KBM-7 (cell line): ENCODE data around the gene EDAR.

Experiments
- DNase-seq: peaks from one replicate; pipeline ENCODE4 v3.0.0-alpha.2; 2015
- in situ Hi-C: fragments of 300-500 bp; cut with MboI; formaldehyde crosslinking; loops from 2 replicates; pipeline ENCODE4 v1.14.3; 2020; ENCODE audit warnings: low sequenced_read_pairs, low pct_unique_long_range_greater_than_20kb, mixed read lengths

The EDAR gene

DNA sequence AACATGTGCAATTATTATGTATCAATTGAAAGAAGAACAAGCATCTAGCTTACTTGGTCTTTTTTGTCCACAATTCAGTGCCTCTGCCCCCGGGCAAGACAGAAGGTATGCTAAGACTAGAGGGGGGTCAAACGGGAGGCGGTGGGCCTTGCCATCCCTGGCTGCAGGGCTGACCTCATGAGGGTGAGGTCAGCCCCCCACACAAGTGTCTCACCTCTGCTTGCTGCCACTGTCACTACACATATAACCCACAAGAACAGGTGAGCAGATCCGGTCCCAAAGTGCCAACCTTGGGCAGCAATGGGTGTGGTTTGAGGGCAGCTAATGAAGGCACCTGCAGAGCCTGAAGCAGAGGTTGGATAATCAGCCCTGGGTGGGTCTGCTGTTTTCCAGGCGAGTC, 71.5 kb downstream of the EDAR start:
- in situ Hi-C loops = no loop called here
- DNase-seq = no peak

DNA sequence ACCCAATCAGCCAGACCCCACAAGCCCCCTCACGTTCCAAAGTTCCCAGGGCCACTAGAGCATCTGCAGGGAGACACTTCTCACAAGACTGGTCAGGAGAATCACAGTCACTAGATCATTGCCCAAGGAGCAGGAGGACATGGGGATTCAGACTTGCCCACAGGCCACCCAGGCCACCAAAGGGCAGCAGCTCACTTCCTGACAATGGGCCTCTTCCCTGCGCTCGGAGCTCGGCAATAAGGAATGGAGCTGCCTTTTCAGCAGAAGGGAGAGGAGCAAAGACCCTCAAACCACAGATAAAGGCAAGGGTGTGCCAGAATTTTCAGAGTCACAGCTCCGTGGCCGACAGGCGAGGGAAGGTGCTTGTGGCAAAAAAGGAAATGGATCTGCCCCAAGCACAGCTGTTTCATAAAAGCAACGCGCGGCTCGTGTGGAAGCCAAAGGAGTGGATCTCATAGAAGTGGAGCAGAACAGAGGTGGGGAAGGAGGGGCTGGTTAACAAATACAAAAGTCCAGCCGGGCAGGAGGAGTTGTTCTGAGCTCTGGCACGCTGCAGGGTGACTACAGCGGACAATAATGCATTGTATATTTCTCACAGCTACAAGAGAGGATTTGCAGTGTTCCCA, 72.1 kb downstream of the EDAR start:
- in situ Hi-C loops = no loop called here
- no peak for DNase-seq

DNA sequence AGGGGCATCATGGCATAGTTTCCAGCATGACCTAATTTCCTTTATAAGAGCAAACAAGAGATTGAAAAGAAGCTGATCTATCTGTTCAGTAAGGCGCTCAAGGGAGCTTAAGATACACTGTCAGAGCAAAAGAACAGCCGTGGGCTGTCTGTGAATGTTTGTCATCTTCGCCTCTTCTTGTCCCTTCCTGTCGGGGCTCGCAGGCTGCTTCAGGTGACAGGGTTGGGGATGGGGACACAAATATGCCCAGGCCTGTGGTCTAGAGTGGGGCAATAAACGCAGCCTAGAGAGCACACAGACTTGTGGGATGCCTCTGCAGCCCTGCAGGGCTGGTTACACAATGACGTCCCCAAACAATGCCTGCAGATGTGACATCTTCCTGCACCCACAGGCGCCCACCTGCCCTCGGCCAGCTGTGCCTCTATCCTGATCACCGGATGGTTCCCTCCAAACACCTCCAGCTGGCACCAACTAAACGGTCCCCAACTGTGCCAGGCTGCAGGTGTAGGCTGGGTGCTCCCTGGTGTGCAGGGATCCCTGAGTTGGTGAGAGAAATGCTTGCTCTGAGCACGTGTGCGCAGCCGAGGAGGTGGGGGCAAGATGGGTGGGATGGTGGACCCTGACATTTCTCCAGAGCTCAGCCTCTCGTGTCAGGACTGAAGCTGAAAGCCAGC, 72.8 kb downstream of the EDAR start:
- in situ Hi-C loops = no loop called here
- DNase-seq = no peak

DNA sequence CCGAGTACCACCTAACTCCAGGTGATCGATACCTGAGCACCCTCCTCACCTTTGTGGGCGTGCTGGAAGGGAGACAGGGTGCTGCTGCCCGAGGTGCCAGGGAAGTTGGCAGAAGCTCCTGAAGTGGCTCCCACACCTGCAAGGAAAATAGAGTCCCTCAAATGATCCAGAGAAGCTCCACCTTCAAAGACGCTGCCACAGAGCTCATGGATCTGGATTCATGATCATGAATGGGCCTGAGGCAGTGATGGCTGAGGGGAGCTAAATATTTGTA, 76.5 kb downstream of the EDAR start:
- in situ Hi-C loops = no loop called here
- no peak for DNase-seq

DNA sequence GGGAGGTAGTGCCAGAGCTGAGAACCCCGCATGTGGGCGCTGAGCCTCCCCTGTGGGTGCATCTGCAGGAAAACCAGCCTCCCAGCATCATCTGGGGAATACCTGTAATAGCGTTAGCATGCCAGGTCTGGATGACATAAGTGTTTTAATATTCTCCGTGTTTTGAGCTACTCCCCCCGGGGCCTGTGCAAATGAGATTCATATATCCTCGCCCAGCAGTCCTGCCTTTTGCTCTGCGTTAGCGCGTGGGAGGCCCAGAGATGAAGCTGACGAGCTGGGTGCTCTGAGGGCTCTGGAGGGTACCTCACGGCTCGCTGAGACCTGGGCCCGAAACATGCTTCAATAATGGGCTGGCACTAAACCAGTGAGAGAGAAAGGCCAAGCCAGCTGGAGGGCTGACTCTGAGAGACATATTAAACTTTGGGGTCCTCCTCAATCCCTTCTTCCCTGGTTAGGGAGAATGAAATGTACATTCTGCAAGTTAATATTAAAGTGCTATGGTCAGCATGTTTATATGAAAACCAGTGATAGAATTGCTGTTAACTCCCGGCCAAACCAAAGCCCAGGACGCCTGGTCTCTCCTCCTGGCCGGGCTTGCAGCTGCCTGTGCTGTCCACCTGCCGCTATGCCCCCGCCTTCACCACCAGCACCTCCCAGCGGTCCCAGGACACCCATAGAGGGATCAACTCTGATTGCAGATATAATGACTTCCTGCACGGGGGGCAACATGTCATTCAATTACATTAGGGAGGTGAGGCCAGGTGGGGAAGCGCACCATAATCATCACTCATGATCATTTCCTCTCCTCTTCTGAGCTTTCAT, 77.0 kb downstream of the EDAR start:
- in situ Hi-C loops = no loop called here

DNA sequence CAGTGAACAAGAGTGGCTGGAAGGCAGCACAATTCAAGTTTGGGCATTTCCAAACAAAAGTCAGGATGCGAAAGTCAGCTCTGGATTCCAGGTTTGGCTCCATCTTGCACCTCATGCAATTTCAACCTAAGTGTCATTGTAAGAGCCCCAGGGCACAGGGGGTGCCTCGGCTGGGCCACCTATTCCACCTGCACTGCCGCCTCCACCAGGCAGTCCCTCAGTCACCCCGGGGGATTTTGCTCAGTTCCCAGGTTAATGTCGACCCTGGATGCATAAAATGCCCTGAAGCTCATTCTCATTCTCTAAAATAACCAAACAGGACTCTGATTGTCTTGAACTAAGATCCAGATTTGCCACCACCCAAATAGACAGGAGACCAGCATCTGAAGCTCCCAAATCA, 77.6 kb downstream of the EDAR start:
- no peak for DNase-seq
- in situ Hi-C loops = no loop called here

More for the DNA sequence above, 77.0 kb downstream of the EDAR start:
- no peak for DNase-seq

DNA sequence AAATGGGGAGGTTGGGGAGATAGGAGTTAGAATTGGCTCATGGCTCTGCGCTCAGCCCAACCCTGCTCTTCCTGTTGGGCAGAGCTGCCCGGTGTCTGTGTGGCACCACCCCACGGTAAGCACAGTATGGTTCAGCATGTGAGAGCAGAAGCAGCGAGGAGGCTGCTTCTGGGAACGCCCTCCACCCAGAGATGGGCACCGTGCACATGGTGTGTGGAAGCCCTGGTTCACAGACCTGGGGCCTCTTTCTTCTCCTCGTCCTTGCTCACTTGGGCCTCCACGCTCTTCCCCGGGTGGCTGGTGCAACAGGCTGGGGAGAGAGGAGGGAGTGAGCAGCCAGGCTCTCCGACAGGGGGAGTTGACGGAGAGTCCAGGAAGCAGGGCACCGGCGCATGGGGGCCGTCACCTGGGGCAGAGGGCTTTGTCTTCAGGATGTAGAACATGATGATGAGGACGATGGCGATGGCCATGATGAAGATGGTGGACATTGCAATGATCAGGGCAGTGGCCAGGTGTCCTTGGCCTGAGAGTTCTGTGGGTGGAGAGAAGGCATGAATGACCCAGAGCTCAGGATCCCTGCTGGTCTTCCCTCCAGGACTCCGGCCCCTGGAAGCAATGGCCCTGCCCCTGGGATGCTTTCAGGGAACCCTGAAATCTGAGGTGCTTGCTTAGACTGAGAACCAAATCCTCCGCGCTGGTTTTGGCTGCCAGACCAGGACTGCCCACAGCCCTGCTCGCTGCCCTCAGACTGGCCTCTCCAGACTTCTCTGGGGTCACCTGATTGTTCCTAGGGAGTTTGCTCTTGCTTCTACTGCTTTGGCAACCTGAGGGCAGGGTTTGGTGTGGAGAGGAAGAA, 78.3 kb downstream of the EDAR start:
- DNase-seq = no peak
- in situ Hi-C loops = no loop called here

DNA sequence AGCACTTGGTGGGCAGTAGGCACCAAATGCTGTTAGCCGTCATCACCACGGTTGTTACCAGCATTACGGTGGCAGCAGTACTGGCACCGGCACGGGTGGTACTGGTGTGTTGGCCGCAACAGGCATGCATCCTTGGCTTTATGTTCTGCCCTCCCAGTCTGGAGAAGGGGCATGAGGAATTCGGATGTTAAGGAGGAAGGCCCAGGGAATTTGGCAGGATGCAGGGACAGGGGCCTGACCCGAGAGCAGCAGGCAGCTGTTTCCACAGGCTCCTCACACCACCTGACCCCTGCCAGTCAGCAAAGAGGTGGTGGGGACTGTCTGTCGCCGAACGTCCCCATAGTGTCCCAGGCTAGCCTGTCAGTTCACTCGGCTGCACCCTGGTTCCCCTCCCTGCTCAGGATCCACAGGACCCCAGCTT, 79.0 kb downstream of the EDAR start:
- no peak for DNase-seq
- in situ Hi-C loops = no loop called here

DNA sequence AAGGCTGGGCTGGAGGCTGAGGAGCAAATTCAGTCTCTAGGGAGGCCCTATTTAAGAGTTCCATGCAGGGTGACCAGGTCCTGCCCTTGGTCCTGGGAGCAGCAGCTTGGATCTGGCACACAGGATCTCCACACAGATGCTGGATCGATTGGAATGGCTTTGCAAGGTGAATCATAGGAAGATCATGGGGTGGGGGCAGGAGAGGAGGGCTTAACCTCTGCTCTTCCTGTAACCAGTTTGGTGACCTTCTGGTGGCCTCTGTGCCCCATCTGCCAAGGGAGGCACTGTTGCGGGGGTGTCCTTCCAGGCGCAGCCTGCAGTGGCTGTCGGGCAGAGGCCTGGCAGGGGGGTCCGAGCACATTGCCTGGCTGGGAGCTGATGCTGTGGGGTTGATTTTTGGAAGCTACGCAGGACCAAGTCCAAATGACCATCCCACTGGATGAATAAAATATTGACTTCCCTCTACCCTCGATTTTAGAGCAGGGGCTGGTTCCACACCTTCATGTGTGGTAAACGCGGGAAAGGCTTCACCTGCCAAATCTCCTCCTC, 79.7 kb downstream of the EDAR start:
- in situ Hi-C loops = no loop called here
- DNase-seq = no peak

DNA sequence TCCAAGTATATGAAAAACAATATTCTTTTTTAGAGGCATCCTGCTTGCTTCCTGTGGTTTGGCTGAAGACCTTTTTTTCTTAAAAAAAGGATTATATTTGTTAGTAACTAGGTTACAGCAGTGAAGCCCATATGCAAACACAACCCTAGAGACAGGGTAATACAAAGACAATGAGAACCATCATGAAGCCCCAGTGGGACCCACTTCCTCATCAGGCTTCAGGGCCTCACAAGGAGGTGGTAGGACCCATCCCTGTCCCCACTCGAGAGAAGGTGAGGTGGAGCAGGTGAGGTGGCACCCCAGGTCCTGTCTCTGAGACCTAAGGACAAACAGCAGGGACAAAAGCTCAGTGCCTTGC, 80.3 kb downstream of the EDAR start:
- in situ Hi-C loops = no loop called here

DNA sequence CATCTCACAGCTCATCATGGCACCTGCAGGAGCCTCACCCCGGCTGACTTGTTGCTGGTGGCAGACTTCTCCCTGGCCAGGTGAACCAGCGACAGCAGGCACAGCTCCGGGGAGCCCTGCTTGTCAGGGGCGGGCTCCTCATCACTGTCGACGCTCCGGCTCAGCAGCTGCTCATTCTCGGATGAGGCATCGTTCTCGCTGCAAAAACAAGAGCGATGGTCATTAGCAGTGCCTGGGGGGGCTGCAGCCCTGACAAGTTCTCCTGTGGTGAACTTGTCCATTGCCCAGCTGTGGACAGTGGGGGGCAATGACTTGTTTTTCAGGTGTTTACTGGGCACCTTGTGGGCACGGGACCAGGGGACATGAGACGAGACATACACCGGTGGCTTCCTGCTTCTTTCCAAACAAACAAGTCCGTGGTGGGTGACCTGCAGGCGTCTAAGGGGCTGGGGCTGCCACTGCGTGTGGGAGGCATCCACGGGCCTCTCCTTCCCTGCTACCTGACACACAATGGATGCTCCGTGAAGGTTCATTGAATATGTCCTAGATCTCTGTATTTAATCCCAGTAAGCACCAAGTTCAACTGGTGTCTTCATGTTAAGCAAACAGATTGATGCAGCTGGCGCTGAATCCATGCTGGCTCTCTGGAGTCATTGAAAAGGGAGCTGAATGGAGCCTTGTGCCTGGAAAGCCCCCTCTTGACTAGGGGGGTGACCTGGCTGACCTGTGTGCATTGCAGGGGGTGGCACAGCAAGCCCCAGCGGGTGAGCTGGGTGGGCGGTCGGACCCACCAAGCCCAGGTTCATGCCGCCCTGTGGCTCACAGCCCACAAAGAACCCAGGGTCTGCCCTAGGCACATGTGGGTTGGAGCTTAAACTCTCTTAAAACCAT, 81.0 kb downstream of the EDAR start:
- in situ Hi-C loops = no loop called here

More for the DNA sequence above, 80.3 kb downstream of the EDAR start:
- DNase-seq = no peak

DNA sequence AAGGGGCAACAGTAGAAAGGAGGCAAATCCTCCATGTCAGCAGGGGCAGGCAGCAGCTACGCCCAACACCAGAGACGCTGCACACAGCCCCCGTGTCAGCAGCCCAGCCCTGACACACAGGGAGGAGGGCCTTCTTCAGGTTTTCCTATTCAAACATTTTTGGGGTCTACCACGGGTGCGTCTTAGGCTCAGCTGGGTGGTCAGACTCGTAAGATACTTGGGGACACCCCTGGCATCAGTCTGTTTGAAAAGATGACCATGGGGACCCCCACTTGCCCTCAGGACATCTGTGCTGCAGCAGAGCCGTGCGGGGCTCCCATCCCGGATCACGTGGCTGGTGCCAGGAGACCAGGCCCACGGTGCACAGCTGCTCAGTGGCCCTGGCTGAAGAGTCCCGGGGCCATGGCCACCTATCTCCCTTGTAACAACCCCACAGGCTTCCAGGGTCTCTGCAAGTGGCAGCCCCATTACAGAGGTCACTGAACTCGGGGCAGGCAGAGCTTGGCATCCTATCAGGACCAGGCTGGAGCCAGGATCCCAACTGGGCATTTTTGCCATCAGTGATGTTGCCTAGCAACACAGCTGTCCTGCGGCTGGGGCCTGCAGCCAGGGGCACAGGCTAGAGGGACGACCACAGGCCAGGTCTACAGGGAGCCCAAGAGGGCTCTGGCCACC, 82.5 kb downstream of the EDAR start:
- in situ Hi-C loops = no loop called here
- DNase-seq = no peak

More for the DNA sequence above, 81.0 kb downstream of the EDAR start:
- DNase-seq = no peak

DNA sequence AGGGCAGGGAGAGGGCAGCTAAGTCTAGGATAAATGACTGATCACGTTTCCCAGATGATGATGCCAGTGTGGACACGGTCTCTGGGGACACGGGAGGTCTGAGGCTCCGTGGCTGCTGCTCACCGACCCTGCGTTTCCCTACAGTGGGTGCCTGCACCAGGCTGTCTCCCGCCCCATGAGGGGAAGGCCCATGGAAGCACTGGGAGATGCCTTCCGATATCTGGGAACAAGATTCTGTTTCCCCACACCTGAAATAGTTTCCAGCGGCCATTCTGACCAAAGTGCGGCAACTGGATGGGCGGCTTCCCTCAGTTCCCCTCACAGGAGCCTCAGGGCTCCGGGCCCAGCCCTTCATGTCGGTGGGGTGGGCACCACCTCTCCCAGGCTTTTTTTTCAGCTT, 83.1 kb downstream of the EDAR start:
- in situ Hi-C loops = no loop called here
- no peak for DNase-seq

DNA sequence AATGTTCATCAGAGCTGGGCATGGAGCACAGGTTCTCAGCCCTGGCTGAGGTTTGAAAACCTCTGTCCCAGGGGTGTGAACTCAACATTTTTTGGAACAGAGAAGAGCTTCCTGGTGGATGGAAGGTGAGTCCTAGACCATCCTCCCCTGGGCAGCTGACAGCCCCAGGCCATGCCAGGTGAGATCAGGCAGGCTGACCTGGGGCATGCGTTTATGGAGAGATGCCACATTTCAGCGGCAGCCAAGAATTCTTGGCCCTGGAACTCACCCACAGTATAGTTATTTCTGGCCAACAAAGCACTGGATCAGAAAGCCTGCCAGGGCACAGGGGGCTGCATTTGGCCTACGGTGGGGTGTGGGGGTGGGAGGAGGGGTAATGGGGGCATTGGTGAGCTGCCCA, 83.8 kb downstream of the EDAR start:
- in situ Hi-C loops = no loop called here
- no peak for DNase-seq

DNA sequence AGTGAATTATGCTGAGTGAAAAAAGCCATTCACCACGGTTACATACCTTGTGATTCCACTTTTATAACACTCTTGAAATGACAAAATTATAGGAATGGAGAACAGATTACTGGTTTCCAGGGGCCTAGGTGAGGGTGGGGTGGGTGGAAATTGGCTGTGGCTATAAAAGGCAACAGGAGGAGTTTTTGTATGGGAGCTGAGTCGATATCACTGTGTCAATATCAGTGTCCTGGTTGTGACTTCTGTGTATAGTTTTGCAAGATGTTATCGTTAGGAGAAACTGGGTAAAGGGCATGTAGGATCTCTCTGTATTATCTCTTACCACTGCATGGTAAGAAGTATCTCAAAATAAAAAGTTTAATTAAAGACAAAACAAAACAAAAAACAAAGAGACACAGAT, 84.3 kb downstream of the EDAR start:
- DNase-seq = no peak
- in situ Hi-C loops = no loop called here

DNA sequence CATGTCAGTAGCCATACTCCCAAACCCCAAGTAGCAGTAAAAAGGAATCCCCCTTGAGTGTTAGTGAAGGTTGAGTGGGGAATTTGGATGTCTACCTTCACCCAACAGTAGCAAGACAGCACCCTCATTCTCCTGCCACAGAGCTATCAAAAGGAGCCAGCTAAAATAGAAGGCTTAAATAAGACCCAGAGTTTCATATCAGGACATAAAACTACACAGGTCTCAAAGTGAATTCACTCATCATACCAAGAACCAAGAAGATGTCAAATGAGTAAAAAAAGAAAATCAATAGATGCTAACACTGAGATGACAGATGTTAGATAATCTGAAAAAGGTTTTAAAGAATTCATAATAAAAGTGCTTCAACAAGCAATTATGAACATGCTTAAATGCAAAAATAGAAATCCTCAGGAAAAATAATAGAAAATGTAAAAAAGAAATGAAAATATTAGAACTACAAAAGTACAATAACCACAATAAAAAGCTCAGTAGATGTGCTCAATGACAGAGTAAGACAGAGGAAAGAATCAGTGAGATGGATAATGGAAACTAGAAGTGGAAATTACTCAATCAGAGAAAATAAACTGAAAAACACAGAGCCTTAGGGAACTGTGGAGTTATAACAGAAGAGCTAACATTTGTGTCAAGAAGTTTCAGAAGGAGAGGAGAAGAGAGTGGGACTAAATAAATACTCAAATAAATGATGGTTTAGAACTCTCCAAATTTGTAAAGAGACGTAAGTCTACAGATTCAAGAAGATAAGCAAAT, 90.5 kb downstream of the EDAR start:
- in situ Hi-C loops = no loop called here

DNA sequence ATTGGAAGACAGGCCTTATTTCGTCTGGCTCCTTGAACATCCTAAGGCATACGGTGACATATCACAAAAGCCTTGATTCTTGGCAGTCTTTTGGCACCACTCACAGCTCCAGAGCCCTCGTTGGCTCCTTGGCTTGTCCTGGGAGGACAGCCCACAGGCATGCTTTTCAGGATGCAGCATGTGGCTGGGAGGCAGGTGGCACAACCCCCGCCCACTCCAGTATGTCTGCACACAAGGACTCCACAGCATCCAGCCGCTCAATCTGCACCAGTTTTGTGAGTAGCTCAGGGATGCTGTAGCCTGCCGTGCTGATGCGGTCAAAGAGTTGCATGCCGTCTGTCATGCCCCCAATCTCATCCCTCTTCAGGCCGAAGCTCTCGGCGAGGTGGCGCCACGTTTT, 92.3 kb downstream of the EDAR start:
- in situ Hi-C loops = no loop called here
- no peak for DNase-seq

More for the DNA sequence above, 90.5 kb downstream of the EDAR start:
- no peak for DNase-seq
